ENCODE measurements around the gene USP6. TPM values are rescaled to one million over a fixed set of nuclear protein-coding genes. Genes with fewer than 3 reads are reported as not detected.
A peak's percentile ranks its signal among the peaks of the same experiment; 100 is the strongest.

The USP6 gene
- total RNA-seq, 6 experiments from 2014 or later: 0.02 to 0.07 TPM; not detected in 4

- H3K4me3 ChIP-seq: no peak overlapping the region
- H3K36me3 ChIP-seq: peaks cover 0 to 1% (median 0%) of the 10 kb centered on the region in 4 donors
- no peaks in the 10 kb centered on the region for H3K27me3 ChIP-seq
- 70% methylated on average over 1 of the region's 2 CpGs for WGBS (ENCODE audit: insufficient coverage, low coverage, low lambda C conversion rate, missing lambda C conversion rate)
- H3K9me3 ChIP-seq: peaks cover 6 to 76% (median 36%) of the 10 kb centered on the region in 4 donors
- ATAC-seq: no peak
- no peaks in the 10 kb centered on the region for H3K4me1 ChIP-seq
- no peak overlapping the region for H3K27ac ChIP-seq
- TF ChIP-seq POLR2A (IDR thresholded peaks at IDR 0.05) (no peak), CTCF (IDR thresholded peaks at IDR 0.05) (no peak)
- intact Hi-C loops (cut with DNase I): no loop called here
- no peak for DNase-seq
Observed at GRCh38 chr17:5184288-5184687, 68.5 kb downstream of the USP6 start.

GRCh38 chr17:5191541-5192417, 75.9 kb downstream of the USP6 start, which contains the start of gene ZNF594:
TSS of gene ZNF594 (minus strand) at chr17:5191868. CDS start at chr17:5184256, 7,612 bp downstream.
- intact Hi-C loops (cut with DNase I): no loop called here
- WGBS (ENCODE audit: insufficient coverage, low coverage, low lambda C conversion rate, missing lambda C conversion rate): 10% methylated on average over 14 of the region's 82 CpGs
- Histone ChIP-seq H3K27ac (peak within 1 kb of the TSS; percentile 30 to 70 (median 55)), H3K9me3 (peaks cover 0 to 3% (median 0%) of the 10 kb centered on the region in 4 donors), H3K27me3 (no peaks in the 10 kb centered on the region), H3K4me1 (peaks cover 0 to 12% (median 2%) of the 10 kb centered on the region in 4 donors), H3K36me3 (peaks cover 0 to under 1% (median 0%) of the 10 kb centered on the region in 4 donors), H3K4me3 (peak within 1 kb of the TSS; percentile 82 to 93 (median 89))
- DNase-seq (peak; percentile 95 to 97 (median 97)), ATAC-seq (peak; percentile 99 to 100 (median 100))
- TF ChIP-seq CTCF (IDR thresholded peaks at IDR 0.05): peak; percentile 66 to 87 (median 79)
- peak; percentile 64 for TF ChIP-seq POLR2A (IDR thresholded peaks at IDR 0.05)

GRCh38 chr17:5194346-5194745, 78.5 kb downstream of the USP6 start:
- intact Hi-C loops (cut with DNase I): no loop called here
- no peak for DNase-seq
- H3K4me1 ChIP-seq: peaks cover 0 to 12% (median 2%) of the 10 kb centered on the region in 4 donors
- H3K27me3 ChIP-seq: no peaks in the 10 kb centered on the region
- H3K36me3 ChIP-seq: no peaks in the 10 kb centered on the region
- ATAC-seq: no peak
- H3K27ac ChIP-seq: no peak overlapping the region
- WGBS (ENCODE audit: insufficient coverage, low coverage, low lambda C conversion rate, missing lambda C conversion rate): 84% methylated on average over 2 of the region's 2 CpGs
- TF ChIP-seq CTCF (IDR thresholded peaks at IDR 0.05): no peak
- no peak for TF ChIP-seq POLR2A (IDR thresholded peaks at IDR 0.05)
- no peaks in the 10 kb centered on the region for H3K9me3 ChIP-seq
- no peak overlapping the region for H3K4me3 ChIP-seq

- H3K4me3 ChIP-seq: no peak overlapping the region
- no peak overlapping the region for H3K27ac ChIP-seq
- H3K9me3 ChIP-seq: no peaks in the 10 kb centered on the region
- 70% methylated on average over 6 of the region's 7 CpGs for WGBS (ENCODE audit: insufficient coverage, low coverage, low lambda C conversion rate, missing lambda C conversion rate)
- no peak for TF ChIP-seq CTCF (IDR thresholded peaks at IDR 0.05)
- no peak for TF ChIP-seq POLR2A (IDR thresholded peaks at IDR 0.05)
- peak in 1 of 4 donors; percentile 37 for ATAC-seq
- no peak for DNase-seq
- H3K36me3 ChIP-seq: no peaks in the 10 kb centered on the region
- intact Hi-C loops (cut with DNase I): loop anchor here in 1 of 2 donors (5.0 kb wide), 1 partner anchor 39 kb away; no protein-coding TSS in a partner anchor
- H3K4me1 ChIP-seq: no peaks in the 10 kb centered on the region
- no peaks in the 10 kb centered on the region for H3K27me3 ChIP-seq
Observed at GRCh38 chr17:5198472-5198871, 82.6 kb downstream of the USP6 start.

All from right lobe of liver (tissue), 6 donors.